ENCODE measurements around the gene KRT12. TPM values are rescaled to one million over a fixed set of nuclear protein-coding genes. Genes with fewer than 3 reads are reported as not detected.

KRT12 gene
- total and polyA plus RNA-seq, 9 of the 15 experiments (the other 6 are each of a cell fraction or from before 2014, with no cell fraction given): 0.18 to 7.0 (median 2.2) TPM

- no peak for TF ChIP-seq SMAD2 (IDR thresholded peaks at IDR 0.05; ENCODE audit: low read depth, low read length)
- TF ChIP-seq CBFA2T2 (conservative IDR thresholded peaks at IDR 0.05): peak; percentile 98
- no peak for TF ChIP-seq ZFPM2 (CRISPR knock-in tag; IDR thresholded peaks at IDR 0.05)
- no peak for TF ChIP-seq RFX5 (IDR thresholded peaks at IDR 0.05; ENCODE audit: low read depth, low read length)
- peak; percentile 45 to 96; a peak in 2 of 4 replicates for TF ChIP-seq HDAC1 (IDR thresholded peaks at IDR 0.05)
- TF ChIP-seq HEY1 (CRISPR knock-in tag; IDR thresholded peaks at IDR 0.05; ENCODE audit: borderline replicate concordance): no peak
- TF ChIP-seq ATF1 (CRISPR knock-in tag; IDR thresholded peaks at IDR 0.05): no peak
- TF ChIP-seq ATF1 (tag; IDR thresholded peaks at IDR 0.05): peak; percentile 82
- TF ChIP-seq ARID4B (CRISPR knock-in tag; IDR thresholded peaks at IDR 0.05): no peak
- TF ChIP-seq, protein P1, sequence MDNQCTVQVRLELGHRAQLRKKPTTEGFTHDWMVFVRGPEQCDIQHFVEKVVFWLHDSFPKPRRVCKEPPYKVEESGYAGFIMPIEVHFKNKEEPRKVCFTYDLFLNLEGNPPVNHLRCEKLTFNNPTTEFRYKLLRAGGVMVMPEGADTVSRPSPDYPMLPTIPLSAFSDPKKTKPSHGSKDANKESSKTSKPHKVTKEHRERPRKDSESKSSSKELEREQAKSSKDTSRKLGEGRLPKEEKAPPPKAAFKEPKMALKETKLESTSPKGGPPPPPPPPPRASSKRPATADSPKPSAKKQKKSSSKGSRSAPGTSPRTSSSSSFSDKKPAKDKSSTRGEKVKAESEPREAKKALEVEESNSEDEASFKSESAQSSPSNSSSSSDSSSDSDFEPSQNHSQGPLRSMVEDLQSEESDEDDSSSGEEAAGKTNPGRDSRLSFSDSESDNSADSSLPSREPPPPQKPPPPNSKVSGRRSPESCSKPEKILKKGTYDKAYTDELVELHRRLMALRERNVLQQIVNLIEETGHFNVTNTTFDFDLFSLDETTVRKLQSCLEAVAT (IDR thresholded peaks at IDR 0.05): peak; percentile 49 to 81; a peak in 3 of 4 replicates
- no peak for TF ChIP-seq ZNF407 (IDR thresholded peaks at IDR 0.05; ENCODE audit: low read depth)
Observed at GRCh38 chr17:40827746-40828453, 39.1 kb downstream of the KRT12 start (continued).
